ENCODE measurements around the gene RHEB. TPM values are rescaled to one million over a fixed set of nuclear protein-coding genes. Genes with fewer than 3 reads are reported as not detected.
"Not testable (repeated sequence)": the region's sequence is repeated elsewhere in the genome, so short reads cannot be mapped to it uniquely, and the experiment has no call there.

Gene RHEB
- total and polyA plus RNA-seq, 2 experiments from 2014 or later, result 101 to 239 TPM

- H4K20me1 ChIP-seq (replicated peaks; ENCODE audit: insufficient read depth), result no peaks in the 10 kb centered on the region
- ATAC-seq (no peak), DNase-seq (ENCODE audit: low spot score) (no peak)
- no peak overlapping the region for H3K4me3 Mint-ChIP-seq
- no peak overlapping the region for H2AFZ ChIP-seq
- peaks cover 3% of the 10 kb centered on the region; the same call in 1 of the 3 replicates for H3K9me3 Mint-ChIP-seq
- H3K4me3 ChIP-seq, result no peak overlapping the region
- H3K27ac Mint-ChIP-seq, result no peak overlapping the region
- no peaks in the 10 kb centered on the region for H3F3A ChIP-seq (replicated peaks; ENCODE audit: low read depth)
- H3K36me3 Mint-ChIP-seq (ENCODE audit: low read depth), result 0 out of 3 replicates have a peak, but pooled peaks cover 2% of the 10 kb centered on the region
- H3K4me2 ChIP-seq, result no peak overlapping the region
- TF ChIP-seq REST (IDR thresholded peaks at IDR 0.05; ENCODE audit: unreplicated experiment), result no peak
- TF ChIP-seq JUNB (IDR thresholded peaks at IDR 0.05; ENCODE audit: unreplicated experiment), result no peak
- TF ChIP-seq ZNF114 (CRISPR knock-in tag; IDR thresholded peaks at IDR 0.05), result no peak
- no peak for TF ChIP-seq POLR2AphosphoS5 (IDR thresholded peaks at IDR 0.05; ENCODE audit: low read depth)
- TF ChIP-seq ETS1 (IDR thresholded peaks at IDR 0.05), result no peak
- no peak for TF ChIP-seq EZH2phosphoT487 (IDR thresholded peaks at IDR 0.05; ENCODE audit: unreplicated experiment)
- TF ChIP-seq ZNF462 (CRISPR knock-in tag; IDR thresholded peaks at IDR 0.05), result no peak
- H3K9me2 ChIP-seq (ENCODE audit: insufficient read depth), result no peaks in the 10 kb centered on the region
- H3K79me2 ChIP-seq (replicated peaks; ENCODE audit: insufficient read depth), result no peaks in the 10 kb centered on the region
- no peak overlapping the region for H3K27ac ChIP-seq (ENCODE audit: low read depth)
- H3K27me3 ChIP-seq (ENCODE audit: insufficient read depth), result no peaks in the 10 kb centered on the region
- peaks cover 12% of the 10 kb centered on the region for H3K27me3 Mint-ChIP-seq (ENCODE audit: insufficient read depth, low read depth, poor library complexity)
- peaks cover 16% of the 10 kb centered on the region for H3K4me1 Mint-ChIP-seq
- H3K36me3 ChIP-seq (ENCODE audit: insufficient read depth), result no peaks in the 10 kb centered on the region
- H3K4me1 ChIP-seq (ENCODE audit: insufficient read depth), result no peaks in the 10 kb centered on the region
Measured at GRCh38 chr7:151537818-151538561, 18.3 kb upstream of the RHEB start.

- Mint-ChIP-seq H3K9me3 (peaks cover 16% of the 10 kb centered on the region), H3K27me3 (ENCODE audit: insufficient read depth, low read depth, poor library complexity) (peaks cover 12% of the 10 kb centered on the region), H3K4me1 (peaks cover 12% of the 10 kb centered on the region)
- not testable (repeated sequence) for H4K20me1 ChIP-seq (replicated peaks; ENCODE audit: insufficient read depth); H3K4me3 ChIP-seq; H3K36me3 Mint-ChIP-seq (ENCODE audit: low read depth); H3K36me3 ChIP-seq (ENCODE audit: insufficient read depth); H3K4me3 Mint-ChIP-seq; ATAC-seq; H3K27ac ChIP-seq (ENCODE audit: low read depth); H3K4me2 ChIP-seq; H3K27me3 ChIP-seq (ENCODE audit: insufficient read depth); H3F3A ChIP-seq (replicated peaks; ENCODE audit: low read depth); DNase-seq (ENCODE audit: low spot score); H3K4me1 ChIP-seq (ENCODE audit: insufficient read depth); H3K27ac Mint-ChIP-seq; H3K79me2 ChIP-seq (replicated peaks; ENCODE audit: insufficient read depth); H3K9me2 ChIP-seq (ENCODE audit: insufficient read depth); H2AFZ ChIP-seq
Measured at GRCh38 chr7:151536178-151536577, 16.5 kb upstream of the RHEB start.

Data from GM23338 (cell line).